ENCODE data around the gene MYOZ1.

The MYOZ1 gene

DNA sequence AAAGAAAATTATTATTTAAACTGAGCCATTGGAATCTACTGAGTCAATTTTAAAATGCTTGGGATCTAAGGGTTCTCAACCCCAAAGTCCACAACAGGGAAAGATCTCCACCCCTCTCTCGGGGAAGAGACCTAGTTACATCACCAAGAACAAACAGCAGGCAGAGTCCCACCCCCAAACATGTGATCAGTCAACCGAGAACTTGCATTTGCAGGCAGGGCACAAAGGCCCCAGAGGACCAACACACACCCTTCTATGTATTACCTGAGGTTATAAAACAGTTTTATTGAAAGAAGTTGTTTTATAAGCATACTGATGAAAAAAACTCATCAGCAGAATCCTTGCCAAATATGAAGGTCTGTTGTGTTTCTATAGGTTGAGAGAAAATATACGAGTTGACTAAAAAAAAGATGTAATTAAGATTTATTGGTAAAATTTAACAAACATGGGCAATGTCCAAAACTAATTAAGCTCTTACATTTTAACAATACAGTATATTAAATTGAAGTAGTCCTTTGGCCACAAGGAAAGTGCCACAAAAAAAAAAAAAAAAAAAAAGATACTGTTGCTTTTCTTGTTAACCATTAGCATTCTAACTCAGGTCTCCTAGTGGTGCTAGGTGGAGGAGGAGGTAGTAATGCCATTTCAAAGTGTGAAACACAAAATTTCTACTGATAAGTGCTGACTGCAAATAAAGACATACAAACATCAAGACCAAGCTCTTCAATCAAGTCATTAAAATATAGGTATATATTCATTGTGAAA is 49.2 kb downstream of the MYOZ1 start:
- peak; percentile 18 for DNase-seq

DNA sequence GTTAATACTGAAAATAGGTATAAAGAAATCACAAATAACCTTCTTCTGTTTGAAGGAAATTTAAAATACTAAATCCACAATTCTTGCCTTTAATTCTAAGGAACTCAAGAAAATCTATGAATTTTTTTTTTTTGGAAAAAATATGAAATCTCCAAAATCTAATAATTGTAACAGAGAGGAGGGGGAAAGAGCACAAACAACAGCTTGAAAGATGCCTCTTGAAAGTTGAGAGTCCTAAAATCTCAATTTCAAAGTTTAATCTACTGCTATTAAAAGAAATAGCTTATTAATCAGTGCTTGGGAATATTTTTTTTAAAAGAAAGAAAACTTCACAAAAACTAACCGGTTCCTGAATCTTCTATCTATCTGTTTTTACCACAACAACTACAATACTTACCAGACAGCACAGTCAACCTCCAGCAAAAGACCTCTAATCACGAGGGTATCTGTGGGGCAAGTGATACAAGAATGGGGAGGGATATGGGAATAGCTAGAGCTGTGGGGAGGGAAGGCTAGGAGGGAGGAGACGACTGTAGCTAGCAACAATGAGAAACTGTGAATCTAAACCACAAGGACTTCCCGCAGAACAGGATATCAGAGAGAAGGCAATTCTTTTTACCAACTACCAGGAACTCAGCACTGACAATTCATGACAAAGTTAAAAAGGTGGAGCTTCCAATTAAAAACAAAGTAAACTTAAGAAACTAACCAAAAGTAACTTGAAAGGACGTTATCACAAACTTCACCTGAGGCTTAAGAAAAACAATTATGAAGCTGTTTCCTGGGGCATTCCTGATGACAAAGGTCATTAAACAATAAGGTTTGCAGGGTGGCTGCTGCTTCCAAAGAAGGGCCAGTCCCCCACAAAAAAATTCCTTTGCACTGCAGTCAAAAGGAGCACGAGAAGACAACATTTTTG is 50.1 kb downstream of the MYOZ1 start, which contains the start of gene USP54:
Gene USP54, minus strand, starts transcription at position 462 of the 919 bp plus-strand sequence. CDS start 15,684 bp downstream, outside the sequence.
- no peak for DNase-seq

DNA sequence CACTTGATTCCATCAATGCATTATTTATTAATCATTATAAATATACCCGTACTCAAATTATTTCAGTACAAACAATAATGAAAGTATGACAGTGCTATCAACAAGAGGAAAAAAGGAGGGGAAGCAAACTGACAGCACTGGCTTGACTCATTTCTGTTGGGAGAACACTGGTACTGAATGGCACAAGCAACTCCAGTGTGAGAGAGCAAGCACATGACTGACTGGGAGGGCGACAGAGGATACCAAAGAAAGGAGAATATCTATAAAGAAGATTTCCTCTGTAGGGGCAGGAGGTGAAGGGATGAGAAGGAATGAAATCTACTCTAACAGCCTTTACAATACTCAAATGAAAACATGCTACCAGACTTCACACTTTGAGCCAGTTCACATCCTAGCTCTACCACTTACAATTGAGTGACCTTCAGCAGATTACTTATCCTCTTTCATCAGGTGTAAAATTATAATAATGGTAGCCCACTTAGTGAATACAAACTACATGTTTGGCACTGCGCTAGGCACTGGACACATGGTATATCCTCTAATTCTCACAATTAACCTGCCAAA is 51.6 kb downstream of the MYOZ1 start:
- DNase-seq, result no peak

DNA sequence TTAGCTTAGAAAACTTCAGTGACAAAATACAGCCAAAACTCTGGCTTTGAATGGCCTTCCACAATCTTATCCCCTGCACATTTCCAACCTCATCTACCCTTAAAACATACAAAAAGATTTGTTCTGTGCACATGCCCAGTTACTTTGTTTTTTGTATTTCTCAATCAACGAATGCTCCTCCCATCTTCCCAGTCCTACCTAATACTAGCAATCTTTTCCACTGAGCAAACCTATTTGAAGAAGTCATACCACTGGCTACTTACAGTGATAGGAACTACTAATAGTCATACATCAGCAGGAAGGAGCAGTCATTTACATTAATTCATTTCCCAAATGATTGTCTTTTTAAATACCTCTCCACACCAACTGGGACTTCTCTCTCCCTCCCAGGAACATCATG is 52.6 kb downstream of the MYOZ1 start:
- no peak for DNase-seq

DNA sequence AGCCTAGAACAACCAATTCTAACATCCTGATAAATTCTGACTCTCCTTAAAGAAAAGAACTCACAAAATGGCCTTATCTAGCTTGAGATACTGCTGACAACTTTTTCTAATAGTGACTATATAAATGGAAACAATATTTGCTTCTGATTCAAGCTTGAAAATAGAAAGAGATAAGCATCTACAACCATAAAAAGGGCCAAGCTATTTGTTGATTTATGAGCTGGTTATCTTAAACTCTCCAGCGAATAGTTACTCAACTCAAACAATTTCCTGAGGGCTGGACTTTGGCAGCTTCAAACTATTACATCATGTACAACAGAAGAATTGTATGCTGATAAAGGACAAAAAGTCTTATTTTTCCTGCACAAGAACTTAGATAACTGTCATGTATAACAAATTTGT is 54.7 kb downstream of the MYOZ1 start:
- DNase-seq, result no peak

DNA sequence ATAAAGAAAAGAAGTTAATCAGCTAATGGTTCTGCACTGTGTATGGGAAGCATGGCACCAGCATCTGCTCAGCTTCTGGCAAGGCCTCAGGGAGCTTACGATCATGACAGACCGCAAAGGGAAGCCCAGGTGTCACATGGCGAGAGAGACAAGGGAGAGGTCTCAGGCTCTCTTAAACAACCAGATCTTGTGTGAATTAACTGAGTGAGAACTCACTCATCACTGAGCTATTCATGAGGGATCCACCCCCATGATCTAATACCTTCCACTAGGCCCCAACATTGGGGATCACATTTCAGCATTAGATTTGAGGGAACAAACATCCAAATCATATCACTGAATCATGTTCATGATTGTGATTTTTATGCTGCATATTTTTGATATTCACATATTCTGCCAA is 55.9 kb downstream of the MYOZ1 start:
- no peak for DNase-seq

DNA sequence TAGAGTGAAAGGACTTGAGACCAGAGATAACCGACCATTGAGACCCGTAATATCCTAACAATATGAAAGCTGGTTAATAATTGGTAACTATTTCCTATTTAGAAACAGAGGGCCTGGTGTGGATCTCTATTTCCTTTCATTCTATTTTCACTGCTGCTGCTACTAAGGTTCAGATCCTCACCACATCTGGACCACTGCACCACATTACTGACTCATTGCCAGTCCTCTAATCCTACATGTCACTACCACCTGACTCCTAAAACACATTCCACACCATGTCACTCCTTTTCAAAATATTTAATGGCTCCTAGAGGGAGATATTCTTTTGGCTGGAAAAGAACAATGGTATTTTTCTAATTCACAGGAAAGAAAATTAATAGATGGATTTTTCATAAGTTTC is 56.5 kb downstream of the MYOZ1 start:
- DNase-seq, result no peak

DNA sequence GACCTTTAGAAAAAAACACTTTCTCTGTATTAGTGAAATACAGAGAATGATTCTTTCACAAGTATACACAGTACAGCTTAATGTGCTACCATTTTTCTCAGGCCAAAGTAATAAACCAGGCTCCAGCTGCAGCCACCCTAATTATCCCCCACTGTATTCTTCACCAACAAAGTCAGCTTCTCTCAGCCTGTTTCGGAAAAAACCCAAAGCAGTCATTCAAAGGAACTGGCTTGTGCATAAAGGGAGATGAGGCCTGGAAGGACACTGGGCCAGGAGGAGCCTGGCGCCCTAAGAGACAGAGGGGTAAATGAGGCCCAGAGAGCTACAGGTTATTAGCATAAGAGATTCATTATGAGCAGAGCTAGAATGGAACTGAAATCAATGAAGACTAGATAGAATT is 59.4 kb downstream of the MYOZ1 start:
- DNase-seq, result no peak
